HepG2 (cell line): Measurements from ENCODE around the gene SPRY1. TPM values are rescaled to one million over a fixed set of nuclear protein-coding genes. Genes with fewer than 3 reads are reported as not detected.

Source experiments
- AGO2 ChIP-seq: fragments of 200-400 bp; formaldehyde crosslinking; optimal IDR thresholded peaks from 2 replicates; pipeline ENCODE3; 2017; ENCODE audit warnings: mild to moderate bottlenecking, low read depth, low read length, moderate library complexity
- ATRX ChIP-seq: sonication (generic); formaldehyde crosslinking; IDR thresholded peaks from 2 replicates; pipeline ENCODE4 v1.4.0; 2020; ENCODE audit warnings: missing genetic modification reagents, borderline replicate concordance
- ELF4 ChIP-seq: sonication (generic); formaldehyde crosslinking; IDR thresholded peaks from 2 replicates; pipeline ENCODE4 v1.5.0; 2020; ENCODE audit warnings: missing genetic modification reagents, mild to moderate bottlenecking, moderate library complexity, borderline replicate concordance
- FOXK2 ChIP-seq: fragments of 450-650 bp; IDR thresholded peaks from 2 replicates; pipeline ENCODE4 v1.6.1; 2016
- GATAD2A ChIP-seq: IDR thresholded peaks from 2 replicates; pipeline ENCODE4 v1.6.1; 2016
- GLI4 ChIP-seq: sonication (generic); formaldehyde crosslinking; IDR thresholded peaks from 2 replicates; pipeline ENCODE4 v1.5.1; 2020; ENCODE audit warnings: missing genetic modification reagents, mild to moderate bottlenecking, moderate library complexity, borderline replicate concordance
- HES4 ChIP-seq: sonication (generic); formaldehyde crosslinking; IDR thresholded peaks from 2 replicates; pipeline ENCODE4 v1.9.0; 2021; ENCODE audit warnings: mild to moderate bottlenecking, missing genetic modification reagents, borderline replicate concordance
- IRF2 ChIP-seq: IDR thresholded peaks from 2 replicates; pipeline ENCODE4 v1.6.1; 2018; ENCODE audit warnings: missing genetic modification reagents, missing compliant biosample characterization
- NCOR1 ChIP-seq: fragments of 200-600 bp; sonication (generic); IDR thresholded peaks from 2 replicates; pipeline ENCODE4 v1.7.0; 2017; ENCODE audit warnings: antibody characterized with exemption, low read length, borderline replicate concordance
- NFKBIZ ChIP-seq: IDR thresholded peaks from 2 replicates; pipeline ENCODE4 v1.6.1; 2018; ENCODE audit warnings: missing genetic modification reagents, missing compliant biosample characterization
- PAF1 ChIP-seq: IDR thresholded peaks from 2 replicates; pipeline ENCODE4 v1.6.1; 2016; ENCODE audit warnings: missing genetic modification reagents, missing compliant biosample characterization
- POGZ ChIP-seq: sonication (generic); formaldehyde crosslinking; IDR thresholded peaks from 2 replicates; pipeline ENCODE4 v1.4.0; 2020; ENCODE audit warnings: mild to moderate bottlenecking, missing genetic modification reagents
- RFXAP ChIP-seq: sonication (generic); formaldehyde crosslinking; IDR thresholded peaks from 2 replicates; pipeline ENCODE4 v1.4.0; 2020; ENCODE audit warnings: missing genetic modification reagents, borderline replicate concordance
- ZBTB20 ChIP-seq: sonication (generic); formaldehyde crosslinking; IDR thresholded peaks from 2 replicates; pipeline ENCODE4 v1.8.1; 2023; ENCODE audit warnings: missing genetic modification reagents, low read depth, mild to moderate bottlenecking, borderline replicate concordance
- ZFP90 ChIP-seq: sonication (generic); formaldehyde crosslinking; IDR thresholded peaks from 2 replicates; pipeline ENCODE4 v1.8.0; 2022; ENCODE audit warnings: missing genetic modification reagents, mild to moderate bottlenecking, inconsistent platforms, borderline replicate concordance
- ZNF160 ChIP-seq: sonication (generic); formaldehyde crosslinking; IDR thresholded peaks from 2 replicates; pipeline ENCODE4 v1.8.0; 2022; ENCODE audit warnings: mild to moderate bottlenecking, inconsistent platforms, missing genetic modification reagents
- ZNF326 ChIP-seq: sonication (generic); formaldehyde crosslinking; IDR thresholded peaks from 2 replicates; pipeline ENCODE4 v1.4.0; 2020; ENCODE audit warnings: missing genetic modification reagents, borderline replicate concordance
- ZNF432 ChIP-seq: sonication (generic); formaldehyde crosslinking; IDR thresholded peaks from 2 replicates; pipeline ENCODE4 v1.5.0; 2020; ENCODE audit warnings: missing genetic modification reagents, mild to moderate bottlenecking, borderline replicate concordance
- ZSCAN31 ChIP-seq: sonication (generic); formaldehyde crosslinking; IDR thresholded peaks from 2 replicates; pipeline ENCODE4 v1.5.0; 2020; ENCODE audit warnings: low read depth, mild to moderate bottlenecking, missing genetic modification reagents
- polyA plus RNA-seq, 8 experiments: library from polyadenylated mRNA; depleted of rRNA in 3 of 8; stranded (reverse) in 7 of 8; unstranded in 1 of 8; fragments of >200 nt; fragmentation: Illumina TruSeq in 4 of 8; extraction: Trizol in 4 of 8; gene quantifications; 2 replicates each; pipeline versions ENCODE4 v1.2.1 to v1.2.3, GENCODE V29; 2011 to 2016; ENCODE audit warnings: low read depth in 4 of 8, missing spikeins in 1 of 8, mixed read lengths in 1 of 8; ENCODE audit not compliant: insufficient read depth in 1 of 8
- total RNA-seq, 5 experiments: library from RNA; depleted of rRNA; stranded (reverse); fragments of >200 nt; fragmentation: Illumina TruSeq; extraction: Trizol; gene quantifications; 2 replicates each; pipeline ENCODE4 v1.2.3, GENCODE V29; 2016; ENCODE audit warnings: low read depth in 1 of 5
- TF ChIP-seq, protein P1 (sequence below): sonication (generic); formaldehyde crosslinking; IDR thresholded peaks from 2 replicates; pipeline ENCODE4 v1.5.0; 2020; ENCODE audit warnings: mild to moderate bottlenecking, missing genetic modification reagents, borderline replicate concordance
- TF ChIP-seq, protein P2 (sequence below): sonication (generic); IDR thresholded peaks from 2 replicates; pipeline ENCODE4 v1.6.1; 2016; ENCODE audit warnings: low read depth, borderline replicate concordance
- TF ChIP-seq, protein P3 (sequence below): sonication (generic); formaldehyde crosslinking; IDR thresholded peaks from 2 replicates; pipeline ENCODE4 v1.4.0; 2020; ENCODE audit warnings: missing genetic modification reagents, low read depth, mild to moderate bottlenecking, borderline replicate concordance

SPRY1 gene
- total and polyA plus RNA-seq, 2 of the 13 experiments (the other 11 are each of a cell fraction or from before 2014, with no cell fraction given) = 24.7 to 33.4 TPM

DNA sequence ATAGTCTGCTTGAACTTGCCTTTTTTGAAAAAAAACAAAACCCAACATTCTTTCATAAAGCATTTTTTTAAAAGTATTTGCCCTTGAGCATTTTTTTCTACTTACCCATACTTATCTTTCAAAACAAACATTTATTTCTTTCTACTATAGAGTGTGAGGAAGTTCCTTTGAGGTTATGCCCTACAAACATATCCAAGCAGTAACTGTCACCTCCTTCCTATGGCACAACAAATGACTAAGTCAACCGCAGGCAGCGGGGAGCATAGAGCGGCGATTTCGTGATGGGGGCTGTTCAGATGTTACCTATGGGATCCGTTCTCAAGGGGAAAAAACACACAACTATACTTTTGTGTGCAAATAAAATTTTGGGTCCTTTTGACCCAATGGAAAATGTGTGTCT is 19.4 kb downstream of the SPRY1 start (continued):
- TF ChIP-seq, protein P1, sequence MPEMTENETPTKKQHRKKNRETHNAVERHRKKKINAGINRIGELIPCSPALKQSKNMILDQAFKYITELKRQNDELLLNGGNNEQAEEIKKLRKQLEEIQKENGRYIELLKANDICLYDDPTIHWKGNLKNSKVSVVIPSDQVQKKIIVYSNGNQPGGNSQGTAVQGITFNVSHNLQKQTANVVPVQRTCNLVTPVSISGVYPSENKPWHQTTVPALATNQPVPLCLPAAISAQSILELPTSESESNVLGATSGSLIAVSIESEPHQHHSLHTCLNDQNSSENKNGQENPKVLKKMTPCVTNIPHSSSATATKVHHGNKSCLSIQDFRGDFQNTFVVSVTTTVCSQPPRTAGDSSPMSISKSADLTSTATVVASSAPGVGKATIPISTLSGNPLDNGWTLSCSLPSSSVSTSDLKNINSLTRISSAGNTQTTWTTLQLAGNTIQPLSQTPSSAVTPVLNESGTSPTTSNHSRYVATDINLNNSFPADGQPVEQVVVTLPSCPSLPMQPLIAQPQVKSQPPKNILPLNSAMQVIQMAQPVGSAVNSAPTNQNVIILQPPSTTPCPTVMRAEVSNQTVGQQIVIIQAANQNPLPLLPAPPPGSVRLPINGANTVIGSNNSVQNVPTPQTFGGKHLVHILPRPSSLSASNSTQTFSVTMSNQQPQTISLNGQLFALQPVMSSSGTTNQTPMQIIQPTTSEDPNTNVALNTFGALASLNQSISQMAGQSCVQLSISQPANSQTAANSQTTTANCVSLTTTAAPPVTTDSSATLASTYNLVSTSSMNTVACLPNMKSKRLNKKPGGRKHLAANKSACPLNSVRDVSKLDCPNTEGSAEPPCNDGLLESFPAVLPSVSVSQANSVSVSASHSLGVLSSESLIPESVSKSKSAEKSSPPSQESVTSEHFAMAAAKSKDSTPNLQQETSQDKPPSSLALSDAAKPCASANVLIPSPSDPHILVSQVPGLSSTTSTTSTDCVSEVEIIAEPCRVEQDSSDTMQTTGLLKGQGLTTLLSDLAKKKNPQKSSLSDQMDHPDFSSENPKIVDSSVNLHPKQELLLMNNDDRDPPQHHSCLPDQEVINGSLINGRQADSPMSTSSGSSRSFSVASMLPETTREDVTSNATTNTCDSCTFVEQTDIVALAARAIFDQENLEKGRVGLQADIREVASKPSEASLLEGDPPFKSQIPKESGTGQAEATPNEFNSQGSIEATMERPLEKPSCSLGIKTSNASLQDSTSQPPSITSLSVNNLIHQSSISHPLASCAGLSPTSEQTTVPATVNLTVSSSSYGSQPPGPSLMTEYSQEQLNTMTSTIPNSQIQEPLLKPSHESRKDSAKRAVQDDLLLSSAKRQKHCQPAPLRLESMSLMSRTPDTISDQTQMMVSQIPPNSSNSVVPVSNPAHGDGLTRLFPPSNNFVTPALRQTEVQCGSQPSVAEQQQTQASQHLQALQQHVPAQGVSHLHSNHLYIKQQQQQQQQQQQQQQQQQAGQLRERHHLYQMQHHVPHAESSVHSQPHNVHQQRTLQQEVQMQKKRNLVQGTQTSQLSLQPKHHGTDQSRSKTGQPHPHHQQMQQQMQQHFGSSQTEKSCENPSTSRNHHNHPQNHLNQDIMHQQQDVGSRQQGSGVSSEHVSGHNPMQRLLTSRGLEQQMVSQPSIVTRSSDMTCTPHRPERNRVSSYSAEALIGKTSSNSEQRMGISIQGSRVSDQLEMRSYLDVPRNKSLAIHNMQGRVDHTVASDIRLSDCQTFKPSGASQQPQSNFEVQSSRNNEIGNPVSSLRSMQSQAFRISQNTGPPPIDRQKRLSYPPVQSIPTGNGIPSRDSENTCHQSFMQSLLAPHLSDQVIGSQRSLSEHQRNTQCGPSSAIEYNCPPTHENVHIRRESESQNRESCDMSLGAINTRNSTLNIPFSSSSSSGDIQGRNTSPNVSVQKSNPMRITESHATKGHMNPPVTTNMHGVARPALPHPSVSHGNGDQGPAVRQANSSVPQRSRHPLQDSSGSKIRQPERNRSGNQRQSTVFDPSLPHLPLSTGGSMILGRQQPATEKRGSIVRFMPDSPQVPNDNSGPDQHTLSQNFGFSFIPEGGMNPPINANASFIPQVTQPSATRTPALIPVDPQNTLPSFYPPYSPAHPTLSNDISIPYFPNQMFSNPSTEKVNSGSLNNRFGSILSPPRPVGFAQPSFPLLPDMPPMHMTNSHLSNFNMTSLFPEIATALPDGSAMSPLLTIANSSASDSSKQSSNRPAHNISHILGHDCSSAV (CRISPR knock-in tag) = no peak
- TF ChIP-seq HES4 (CRISPR knock-in tag) (no peak), ZNF432 (CRISPR knock-in tag) (no peak), GATAD2A (CRISPR knock-in tag) (peak; percentile 82), AGO2 (no peak), IRF2 (CRISPR knock-in tag) (no peak), NCOR1 (no peak), ELF4 (CRISPR knock-in tag) (no peak), POGZ (CRISPR knock-in tag) (peak; percentile 62), ZBTB20 (peak; percentile 75; the same call in 1 of the 2 replicates), GLI4 (CRISPR knock-in tag) (no peak), FOXK2 (no peak), ATRX (CRISPR knock-in tag) (no peak), NFKBIZ (CRISPR knock-in tag) (no peak), RFXAP (CRISPR knock-in tag) (no peak), ZFP90 (CRISPR knock-in tag) (no peak), ZNF160 (CRISPR knock-in tag) (no peak), ZNF326 (CRISPR knock-in tag) (no peak), PAF1 (no peak), ZSCAN31 (CRISPR knock-in tag) (no peak)
- TF ChIP-seq, protein P2, sequence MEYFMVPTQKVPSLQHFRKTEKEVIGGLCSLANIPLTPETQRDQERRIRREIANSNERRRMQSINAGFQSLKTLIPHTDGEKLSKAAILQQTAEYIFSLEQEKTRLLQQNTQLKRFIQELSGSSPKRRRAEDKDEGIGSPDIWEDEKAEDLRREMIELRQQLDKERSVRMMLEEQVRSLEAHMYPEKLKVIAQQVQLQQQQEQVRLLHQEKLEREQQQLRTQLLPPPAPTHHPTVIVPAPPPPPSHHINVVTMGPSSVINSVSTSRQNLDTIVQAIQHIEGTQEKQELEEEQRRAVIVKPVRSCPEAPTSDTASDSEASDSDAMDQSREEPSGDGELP = no peak
- TF ChIP-seq, protein P3, sequence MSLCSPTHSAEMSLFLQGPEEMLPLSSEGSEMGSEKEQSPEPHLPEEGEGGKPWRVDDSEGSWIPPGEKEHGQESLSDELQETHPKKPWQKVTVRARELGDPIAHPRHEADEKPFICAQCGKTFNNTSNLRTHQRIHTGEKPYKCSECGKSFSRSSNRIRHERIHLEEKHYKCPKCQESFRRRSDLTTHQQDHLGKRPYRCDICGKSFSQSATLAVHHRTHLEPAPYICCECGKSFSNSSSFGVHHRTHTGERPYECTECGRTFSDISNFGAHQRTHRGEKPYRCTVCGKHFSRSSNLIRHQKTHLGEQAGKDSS (CRISPR knock-in tag) = no peak
